Inferior parietal cortex (tissue), 1 donor: Measurements from ENCODE around the gene PTPRG.

Experiments
- DNase-seq: peaks from one replicate; pipeline ENCODE4 v3.0.0-alpha.2; 2016; ENCODE audit errors: extremely low spot score

Gene PTPRG

GRCh38 chr3:61927332-61927731 is 366.0 kb downstream of the PTPRG start:
- peak; percentile 49 for DNase-seq

DNA sequence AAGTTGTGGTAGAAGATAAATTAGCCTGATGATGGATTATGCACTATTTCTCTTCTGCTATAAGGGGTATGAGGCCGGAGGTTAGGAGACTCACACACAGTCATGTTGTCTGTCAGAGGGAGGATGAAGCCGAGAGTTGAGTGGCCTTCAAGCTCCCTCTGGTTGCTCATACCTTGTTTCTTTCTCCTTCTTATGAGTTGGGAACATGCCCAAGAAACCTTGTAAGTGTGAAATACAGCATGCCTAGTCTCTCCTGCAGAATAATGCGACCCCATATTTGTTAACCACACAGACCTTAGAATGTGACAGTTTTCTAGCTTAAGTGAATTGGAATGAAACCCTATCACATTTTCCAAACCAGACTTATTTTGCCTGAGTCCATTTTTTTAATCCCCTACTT is 366.7 kb downstream of the PTPRG start:
- DNase-seq, result no peak

DNA sequence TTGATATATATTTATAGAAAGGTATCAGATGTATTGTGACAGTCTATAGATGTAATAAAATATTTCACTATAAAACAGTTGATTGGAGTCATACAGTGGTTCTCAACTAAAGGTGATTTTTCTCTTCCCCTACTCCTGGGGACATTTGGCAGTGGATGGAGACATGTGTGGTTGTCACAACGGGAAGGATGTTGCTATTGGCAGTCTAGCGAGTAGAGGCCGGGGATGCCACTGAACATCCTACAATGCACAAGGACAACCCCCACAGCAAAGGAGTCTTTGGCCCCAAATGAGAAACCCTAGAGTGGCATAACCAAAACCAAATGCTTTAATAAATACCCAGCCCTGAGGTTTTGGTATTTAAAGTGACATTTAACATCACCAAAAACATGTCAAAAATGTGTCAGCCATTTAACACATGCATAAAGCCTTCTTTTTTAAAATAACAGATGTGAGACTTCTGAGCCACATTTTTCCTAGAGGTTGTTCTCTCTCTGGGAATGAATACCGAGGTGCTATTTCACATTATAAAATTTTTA is 367.5 kb downstream of the PTPRG start:
- peak; percentile 21 for DNase-seq

DNA sequence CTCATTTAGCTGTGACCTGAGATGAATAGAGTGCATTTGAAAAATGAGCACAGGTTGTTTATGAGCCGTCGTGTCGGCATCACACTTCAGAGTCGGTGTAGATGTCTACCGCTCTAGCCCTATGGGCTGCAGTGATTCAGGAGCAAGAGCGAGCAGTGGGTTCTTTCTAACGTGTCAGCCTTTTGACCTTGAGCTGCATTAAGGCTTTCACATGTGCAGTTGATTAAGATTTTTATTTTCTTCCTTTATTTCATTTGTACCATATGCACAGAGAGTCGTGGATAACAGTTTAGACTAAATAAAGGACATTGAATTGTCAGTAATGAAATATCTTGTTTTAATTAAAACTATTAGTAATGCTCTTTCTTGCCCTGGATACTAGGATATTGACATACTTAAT is 368.2 kb downstream of the PTPRG start:
- DNase-seq, result no peak

GRCh38 chr3:61932499-61932898 is 371.1 kb downstream of the PTPRG start:
- no peak for DNase-seq

DNA sequence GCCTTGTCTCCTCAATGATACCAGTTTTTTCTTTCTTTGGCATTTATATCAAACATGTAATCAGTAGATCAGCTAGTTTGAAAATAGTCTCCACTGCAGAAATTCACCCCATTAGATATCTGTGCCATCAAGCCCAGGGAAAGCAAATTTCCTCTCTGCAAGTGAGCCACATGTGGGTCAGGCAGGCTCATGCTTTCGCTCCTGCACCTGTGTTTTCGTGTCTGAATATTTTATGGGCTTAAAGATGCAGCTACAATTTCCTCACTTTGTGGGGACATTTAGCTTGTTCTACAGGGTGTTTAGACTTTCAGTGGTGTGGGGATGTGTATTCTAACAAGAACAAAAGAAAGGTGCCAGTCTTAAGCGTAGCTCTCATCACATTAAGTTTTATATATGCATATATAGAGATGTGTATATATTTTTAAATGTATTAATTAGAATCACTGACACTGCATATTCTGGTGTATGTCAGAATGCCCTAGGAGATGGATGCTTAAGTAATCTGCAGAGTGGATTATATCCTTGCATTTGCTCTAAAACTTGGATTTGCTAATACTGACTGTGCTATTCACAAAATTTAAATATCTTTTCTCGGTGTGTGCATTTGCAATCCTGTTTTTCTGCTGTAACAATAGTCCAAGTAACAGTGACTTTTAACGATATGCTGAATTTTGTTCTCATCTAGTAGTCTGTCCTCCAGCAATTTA is 372.6 kb downstream of the PTPRG start:
- no peak for DNase-seq

- DNase-seq, result no peak
These were observed 373.1 kb downstream of the PTPRG start for GRCh38 chr3:61934505-61934871.

DNA sequence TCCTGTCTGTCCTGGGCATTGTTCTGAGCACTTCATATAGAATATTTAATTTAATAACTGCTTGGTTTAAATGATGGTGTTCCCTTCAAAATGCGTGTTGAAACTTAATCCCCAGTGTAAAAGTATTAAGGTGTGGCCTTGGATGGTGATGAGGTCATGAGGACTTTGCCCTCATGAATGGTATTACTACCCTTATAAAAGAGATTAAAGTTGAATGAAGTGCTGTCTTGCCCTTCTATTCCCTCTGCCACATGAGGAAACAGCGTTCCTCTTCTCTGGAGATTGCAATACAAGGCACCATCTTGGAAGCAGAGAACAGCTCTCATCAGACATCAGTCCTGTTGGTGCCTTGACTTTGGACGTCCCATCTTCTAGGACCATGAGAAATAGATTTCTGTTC is 374.4 kb downstream of the PTPRG start:
- DNase-seq, result no peak

GRCh38 chr3:61936344-61936937 is 375.1 kb downstream of the PTPRG start:
- no peak for DNase-seq

GRCh38 chr3:61937477-61937876 is 376.1 kb downstream of the PTPRG start:
- DNase-seq, result peak; percentile 53

DNA sequence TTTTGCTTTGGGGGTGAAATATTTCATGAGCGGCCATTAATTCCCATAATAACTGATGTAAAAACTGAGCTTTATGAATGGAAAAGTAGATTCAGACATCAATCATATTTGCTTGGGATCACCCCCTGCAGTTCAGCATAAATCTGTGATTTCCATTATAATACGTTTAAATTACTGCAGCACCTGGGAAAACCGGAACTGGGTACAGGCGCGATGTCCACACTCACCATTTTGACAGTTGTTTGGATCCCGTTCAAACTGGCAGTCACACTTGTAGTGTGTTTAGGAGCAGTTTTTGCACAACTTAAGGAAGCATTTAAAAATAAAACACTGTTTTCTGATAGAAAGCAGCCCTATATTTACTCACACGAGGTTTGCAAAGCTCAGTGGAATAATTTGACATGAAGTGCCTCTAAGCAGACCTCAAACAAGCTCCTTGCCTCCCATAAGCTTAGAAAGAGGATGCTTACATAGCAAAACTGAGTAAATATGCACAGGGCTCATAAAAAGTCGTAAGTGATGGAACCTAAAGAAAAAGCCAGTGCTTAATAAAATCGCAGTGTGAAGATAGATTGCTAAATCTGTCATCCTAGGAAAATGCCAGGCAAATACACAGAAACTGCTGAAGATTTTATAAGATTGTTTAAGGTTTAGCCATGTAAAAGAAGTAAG is 377.6 kb downstream of the PTPRG start:
- DNase-seq, result no peak

DNA sequence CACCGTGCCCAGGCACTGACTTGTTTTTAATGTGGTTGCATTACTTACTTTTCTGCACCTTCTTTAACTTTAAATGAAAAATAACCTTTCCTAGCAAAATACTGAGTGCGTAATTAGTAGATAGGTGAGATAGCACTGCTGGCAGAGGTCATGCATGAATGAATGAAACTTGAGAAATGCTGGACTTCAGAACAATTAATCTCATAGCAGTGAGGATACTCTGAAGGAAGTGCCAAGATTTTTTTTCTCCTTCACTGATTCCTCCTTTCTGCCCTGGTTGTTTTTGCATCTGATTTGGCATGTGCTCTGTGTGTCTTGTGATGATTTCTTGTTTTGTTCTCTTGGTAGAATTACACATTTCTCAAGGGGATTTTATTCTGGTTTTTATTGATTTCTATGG is 378.9 kb downstream of the PTPRG start:
- no peak for DNase-seq

DNA sequence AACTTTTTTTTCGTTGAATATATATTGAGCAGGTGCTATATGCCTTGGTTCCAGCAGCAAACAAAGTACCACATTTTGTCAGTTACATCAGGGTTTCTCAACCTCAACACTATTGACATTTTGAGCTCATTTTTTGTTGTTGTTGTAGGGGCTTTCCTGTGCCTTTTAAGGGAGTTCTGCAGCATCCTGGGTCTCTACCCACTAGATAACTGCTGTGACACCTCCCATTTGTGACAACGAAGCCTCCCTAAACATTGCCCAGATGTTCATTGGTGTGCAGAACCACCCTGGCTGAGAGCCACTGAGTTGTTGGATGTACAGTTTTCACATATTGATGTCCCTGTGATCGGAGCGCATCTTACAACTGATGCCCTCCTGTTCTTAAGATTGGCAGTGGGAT is 382.6 kb downstream of the PTPRG start:
- DNase-seq, result no peak

DNA sequence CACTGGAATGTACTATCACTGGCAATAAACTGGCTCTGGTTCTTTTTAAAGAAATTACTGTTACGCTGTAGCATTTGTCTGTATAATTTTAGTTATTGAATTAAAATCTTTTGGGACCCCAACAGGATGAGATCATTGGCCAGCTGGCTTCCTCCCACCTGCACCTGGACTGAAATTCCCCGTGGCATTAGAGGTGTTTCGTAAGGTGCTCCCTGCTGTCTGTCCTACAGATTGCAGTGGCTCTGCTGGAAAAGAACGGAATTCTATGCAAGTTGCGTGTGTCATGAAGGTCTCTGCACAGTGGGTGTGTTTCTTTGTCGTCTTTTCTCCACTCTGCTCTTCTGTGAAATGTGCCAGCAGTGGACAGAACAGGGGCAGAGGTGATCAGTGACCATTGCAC is 383.4 kb downstream of the PTPRG start:
- no peak for DNase-seq

DNA sequence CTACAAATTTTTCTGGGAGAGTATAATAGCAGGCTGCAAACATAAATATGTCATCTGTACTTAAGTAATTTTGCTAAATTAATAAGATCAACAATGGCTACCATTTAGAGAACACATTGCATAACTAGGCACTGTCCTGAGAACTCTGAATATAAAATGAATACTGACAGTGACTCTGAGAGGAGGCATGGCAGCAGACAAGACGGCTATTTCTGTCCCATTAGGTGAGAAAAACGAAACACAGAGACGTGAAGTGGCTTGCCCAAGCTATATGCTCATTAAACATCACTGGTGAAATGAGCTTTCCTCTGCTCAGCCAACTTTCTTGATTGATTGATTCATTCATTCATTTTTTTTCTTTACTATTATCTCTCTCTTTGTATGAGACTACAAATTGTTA is 384.3 kb downstream of the PTPRG start:
- no peak for DNase-seq

DNA sequence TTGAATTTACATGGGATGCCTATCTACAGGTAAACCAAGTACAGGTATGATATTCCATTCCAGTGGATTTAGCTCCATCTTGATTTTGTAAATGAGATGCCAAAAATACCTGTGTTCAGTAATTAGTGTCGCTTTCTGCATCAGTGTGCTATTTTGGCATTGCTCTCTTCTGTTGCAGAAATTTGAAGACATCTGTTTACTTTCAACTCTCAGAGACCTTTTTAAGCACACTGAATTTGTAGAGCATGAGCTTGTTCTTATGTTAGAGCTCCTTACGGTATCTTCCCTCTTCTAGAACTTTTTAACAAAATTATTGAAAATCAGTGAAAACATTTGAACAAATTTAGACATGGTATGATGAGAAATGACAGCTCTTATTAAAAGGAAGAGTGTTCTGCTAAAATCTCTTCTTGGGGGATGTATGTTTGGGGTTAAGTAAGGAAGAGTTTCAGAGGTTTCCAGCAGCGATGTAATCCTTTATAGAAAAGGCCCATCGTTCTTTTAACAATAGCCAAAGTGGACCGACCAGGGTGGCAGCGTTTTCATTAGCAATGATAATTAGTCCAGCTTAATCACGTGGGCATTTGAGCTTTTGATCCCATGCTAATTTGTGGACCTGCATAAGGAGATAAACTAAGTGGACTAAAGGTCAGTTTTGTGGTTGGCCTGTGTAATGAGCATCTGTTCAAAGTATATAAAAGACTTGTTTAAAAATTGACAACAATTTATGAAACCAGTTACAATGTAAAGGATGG is 385.4 kb downstream of the PTPRG start:
- no peak for DNase-seq

DNA sequence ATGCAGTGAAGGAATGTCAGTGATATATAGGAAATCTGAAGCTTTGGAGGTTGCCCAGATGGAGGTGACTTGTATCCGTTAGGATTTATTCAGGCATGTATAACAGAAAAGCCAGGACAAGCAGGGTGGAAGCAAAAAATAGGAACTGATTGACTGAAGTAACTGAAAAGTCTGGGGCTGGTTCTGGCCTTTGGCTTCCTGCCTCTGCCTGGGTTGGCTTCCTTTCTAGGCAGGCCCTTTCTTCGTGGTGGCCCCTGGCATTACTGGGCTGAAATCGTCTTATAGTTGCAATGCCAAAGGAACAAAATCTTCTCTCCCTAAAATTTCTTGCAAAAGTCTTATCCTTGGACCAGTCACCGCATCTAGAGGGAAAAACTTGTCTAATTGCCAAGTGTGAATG is 386.1 kb downstream of the PTPRG start:
- DNase-seq, result no peak

DNA sequence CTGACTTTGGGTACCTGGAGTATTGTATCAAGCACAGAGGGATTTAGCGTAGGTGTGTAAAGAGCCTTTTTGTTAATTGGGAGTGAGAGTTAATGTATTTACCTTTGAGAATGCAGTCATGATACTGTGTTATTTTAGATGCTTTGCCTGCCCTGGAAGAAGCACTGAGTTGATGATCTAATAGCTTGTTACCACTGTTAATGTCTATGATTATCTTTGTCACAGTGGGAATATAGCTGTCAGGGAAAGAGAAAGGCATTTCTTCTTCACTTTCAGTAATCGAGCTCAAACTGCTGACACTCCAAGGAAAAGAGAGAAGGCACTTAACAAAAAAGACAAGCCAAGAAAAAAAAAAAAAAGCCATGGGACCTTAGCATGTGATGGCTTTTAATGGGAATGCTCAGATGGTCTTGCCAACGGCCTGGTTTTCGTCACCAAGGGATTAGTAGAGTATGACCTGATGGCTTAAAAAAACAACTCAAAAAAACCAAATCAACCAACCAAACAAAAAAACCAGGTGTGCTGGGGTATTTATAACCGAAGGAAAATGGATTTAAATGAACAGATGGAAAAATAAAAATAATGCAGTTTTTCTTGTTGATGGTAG is 387.4 kb downstream of the PTPRG start:
- DNase-seq, result no peak

DNA sequence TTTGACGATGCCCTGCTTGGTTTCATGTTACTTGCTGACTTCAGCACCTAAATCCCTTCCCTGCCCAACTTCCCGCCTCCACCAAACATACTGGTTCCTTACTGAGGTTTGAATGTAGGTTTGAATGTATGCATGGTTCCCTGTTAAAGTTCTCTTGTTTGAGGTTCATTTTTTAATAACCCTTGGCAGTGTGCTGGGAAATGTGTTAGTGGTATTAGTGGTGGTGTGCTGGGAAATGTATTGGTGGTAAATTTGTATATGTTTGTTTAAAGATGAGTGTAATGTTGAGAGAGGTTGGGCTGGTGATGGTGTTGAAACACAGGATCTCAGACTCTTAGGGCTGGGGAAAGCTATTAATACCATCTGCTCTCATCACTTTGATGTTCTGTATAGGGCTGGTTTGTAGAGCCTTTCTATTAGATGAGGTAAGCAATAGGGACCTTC is 392.7 kb downstream of the PTPRG start:
- no peak for DNase-seq

DNA sequence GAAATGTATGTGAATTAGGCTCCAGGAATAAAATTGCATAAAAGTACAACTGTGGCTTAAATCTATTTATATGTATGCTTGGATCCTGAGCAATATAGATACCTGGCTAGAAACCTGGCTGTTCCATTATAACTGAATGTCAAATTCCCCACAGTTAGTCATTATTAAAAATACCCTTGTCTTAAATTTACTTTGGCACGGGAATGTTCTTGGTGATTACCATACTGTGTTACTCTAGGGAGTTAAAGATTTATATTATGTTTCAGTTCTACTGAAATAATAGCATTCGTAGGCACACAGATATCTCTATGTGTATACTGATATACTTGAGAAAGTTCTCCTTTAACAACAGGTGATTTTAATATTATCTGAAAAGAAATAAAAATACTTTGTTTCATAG is 394.1 kb downstream of the PTPRG start:
- no peak for DNase-seq

GRCh38 chr3:61956236-61956635 is 394.9 kb downstream of the PTPRG start:
- DNase-seq, result no peak

- DNase-seq, result no peak
These were observed 395.9 kb downstream of the PTPRG start for GRCh38 chr3:61957259-61957658.
